Fibroblast of lung (primary cell): ENCODE measurements around the gene TXK. TPM values are rescaled to one million over a fixed set of nuclear protein-coding genes. Genes with fewer than 3 reads are reported as not detected.
"Not testable (repeated sequence)": the region's sequence is repeated elsewhere in the genome, so short reads cannot be mapped to it uniquely, and the experiment has no call there.

Experiments
- DNase-seq, 2 donors: peaks; one replicate each; pipeline versions ENCODE4 v3.0.0 to v3.0.0-alpha.2; 2010; ENCODE audit warnings: low read depth in 2 of 2
- H2AFZ ChIP-seq: 2 replicates; pipeline ENCODE4 v1.5.1; 2012; ENCODE audit warnings: low read length, control low read depth, inconsistent platforms
- H3K27ac ChIP-seq: 2 replicates; pipeline ENCODE4 v1.5.1; 2011; ENCODE audit warnings: low read length, control low read depth; ENCODE audit not compliant: insufficient read depth
- H3K27me3 ChIP-seq: 2 replicates; pipeline ENCODE4 v1.5.1; 2011; ENCODE audit warnings: mild to moderate bottlenecking, low read length; ENCODE audit not compliant: control insufficient read depth, insufficient read depth
- H3K36me3 ChIP-seq: 2 replicates; pipeline ENCODE4 v1.5.1; 2011; ENCODE audit warnings: low read length; ENCODE audit not compliant: control insufficient read depth, insufficient read depth
- H3K4me1 ChIP-seq: 2 replicates; pipeline ENCODE4 v1.5.1; 2011; ENCODE audit warnings: low read length; ENCODE audit not compliant: control insufficient read depth, insufficient read depth; ENCODE audit errors: extremely low read depth
- H3K4me2 ChIP-seq: 2 replicates; pipeline ENCODE4 v1.5.1; 2011; ENCODE audit warnings: low read length, control low read depth; ENCODE audit not compliant: insufficient read depth; ENCODE audit errors: extremely low read depth
- H3K4me3 ChIP-seq, 4 experiments: fragments of 200-600 bp in 1 of 4; sonication (generic) in 1 of 4; replicated peaks in 1 of 4; 2 replicates each; pipeline ENCODE4 v1.5.1; 2011 to 2016; ENCODE audit warnings: low read length in 4 of 4, low read depth in 3 of 4, mild to moderate bottlenecking in 3 of 4, control low read depth in 2 of 4, inconsistent platforms in 1 of 4, mixed read lengths in 1 of 4; ENCODE audit not compliant: insufficient read depth in 1 of 4; ENCODE audit errors: control extremely low read depth in 1 of 4
- H3K79me2 ChIP-seq: 2 replicates; pipeline ENCODE4 v1.5.1; 2012; ENCODE audit warnings: mild to moderate bottlenecking, low read length, inconsistent platforms; ENCODE audit not compliant: control insufficient read depth, insufficient read depth
- H3K9ac ChIP-seq: 2 replicates; pipeline ENCODE4 v1.5.1; 2011; ENCODE audit warnings: mild to moderate bottlenecking, low read length, control low read depth; ENCODE audit not compliant: insufficient read depth
- H3K9me3 ChIP-seq: 2 replicates; pipeline ENCODE4 v1.5.1; 2012; ENCODE audit warnings: low read depth, low read length; ENCODE audit not compliant: control insufficient read depth, insufficient read depth
- H4K20me1 ChIP-seq: 2 replicates; pipeline ENCODE4 v1.5.1; 2011; ENCODE audit warnings: low read length; ENCODE audit not compliant: control insufficient read depth, insufficient read depth; ENCODE audit errors: extremely low read depth
- EZH2 ChIP-seq: IDR thresholded peaks from 2 replicates; pipeline ENCODE4 v1.5.1; 2012; ENCODE audit warnings: low read length, control low read depth, mild to moderate bottlenecking; ENCODE audit errors: missing control alignments
- polyA plus RNA-seq, 2 donors: library from polyadenylated mRNA; depleted of rRNA in 1 of 2; stranded (reverse) in 1 of 2; unstranded in 1 of 2; fragments of >200 nt; gene quantifications; 2 replicates each; pipeline ENCODE4 v1.2.1, GENCODE V29; 2011 to 2012; ENCODE audit warnings: missing spikeins in 1 of 2
- total RNA-seq: library from RNA; depleted of rRNA; stranded (reverse); fragments of >200 nt; gene quantifications from 2 replicates; pipeline ENCODE4 v1.2.1, GENCODE V29; 2014
- TF ChIP-seq, protein P1 (sequence below), 2 donors: IDR thresholded peaks in 1 of 2; conservative IDR thresholded peaks in 1 of 2; 1 replicate in 1 of 2; 2 replicates in 1 of 2; pipeline ENCODE4 v1.5.1; 2011 to 2012; ENCODE audit warnings: low read length in 2 of 2, control low read depth in 1 of 2, inconsistent platforms in 1 of 2, low read depth in 1 of 2, mild to moderate bottlenecking in 1 of 2

Gene TXK
- total and polyA plus RNA-seq, 2 donors (not counting 1 experiment from before 2014, with no cell fraction given): 0.05 to 0.66 TPM

DNA sequence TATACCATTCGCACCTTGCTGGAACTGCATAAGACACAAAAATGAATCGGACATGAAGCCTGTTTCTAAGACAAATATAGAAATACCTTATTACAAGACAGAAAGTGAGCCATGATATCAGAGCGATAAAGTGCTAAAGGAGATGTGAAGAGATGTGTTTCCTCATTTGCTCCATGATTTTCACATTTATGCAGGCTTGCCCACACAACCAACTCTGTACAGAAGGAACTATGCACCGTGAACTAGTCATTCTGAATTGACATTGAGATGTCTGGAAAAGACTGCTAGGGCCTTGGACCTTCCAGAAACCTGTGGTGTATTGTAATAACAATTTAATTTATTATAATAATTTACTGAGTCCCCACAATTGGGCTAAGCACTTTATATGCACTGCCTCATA is 38.6 kb upstream of the TXK start:
- H3K4me2 ChIP-seq: no peak overlapping the region
- H3K79me2 ChIP-seq: no peaks in the 10 kb centered on the region
- H3K9me3 ChIP-seq: no peaks in the 10 kb centered on the region
- H2AFZ ChIP-seq: no peak overlapping the region
- no peaks in the 10 kb centered on the region for H4K20me1 ChIP-seq
- TF ChIP-seq, protein P1, sequence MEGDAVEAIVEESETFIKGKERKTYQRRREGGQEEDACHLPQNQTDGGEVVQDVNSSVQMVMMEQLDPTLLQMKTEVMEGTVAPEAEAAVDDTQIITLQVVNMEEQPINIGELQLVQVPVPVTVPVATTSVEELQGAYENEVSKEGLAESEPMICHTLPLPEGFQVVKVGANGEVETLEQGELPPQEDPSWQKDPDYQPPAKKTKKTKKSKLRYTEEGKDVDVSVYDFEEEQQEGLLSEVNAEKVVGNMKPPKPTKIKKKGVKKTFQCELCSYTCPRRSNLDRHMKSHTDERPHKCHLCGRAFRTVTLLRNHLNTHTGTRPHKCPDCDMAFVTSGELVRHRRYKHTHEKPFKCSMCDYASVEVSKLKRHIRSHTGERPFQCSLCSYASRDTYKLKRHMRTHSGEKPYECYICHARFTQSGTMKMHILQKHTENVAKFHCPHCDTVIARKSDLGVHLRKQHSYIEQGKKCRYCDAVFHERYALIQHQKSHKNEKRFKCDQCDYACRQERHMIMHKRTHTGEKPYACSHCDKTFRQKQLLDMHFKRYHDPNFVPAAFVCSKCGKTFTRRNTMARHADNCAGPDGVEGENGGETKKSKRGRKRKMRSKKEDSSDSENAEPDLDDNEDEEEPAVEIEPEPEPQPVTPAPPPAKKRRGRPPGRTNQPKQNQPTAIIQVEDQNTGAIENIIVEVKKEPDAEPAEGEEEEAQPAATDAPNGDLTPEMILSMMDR (conservative IDR thresholded peaks at IDR 0.05 in 1 of 2, IDR thresholded peaks at IDR 0.05 in 1 of 2; ENCODE audit: low read depth in 1 of 2, low read length in 2 of 2): no peak
- TF ChIP-seq EZH2: no peak
- no peak overlapping the region for H3K27ac ChIP-seq
- H3K27me3 ChIP-seq: no peaks in the 10 kb centered on the region
- peaks cover 5% of the 10 kb centered on the region for H3K4me1 ChIP-seq
- H3K9ac ChIP-seq: no peak overlapping the region
- H3K4me3 ChIP-seq: no peak overlapping the region
- no peaks in the 10 kb centered on the region for H3K36me3 ChIP-seq
- no peak for DNase-seq

DNA sequence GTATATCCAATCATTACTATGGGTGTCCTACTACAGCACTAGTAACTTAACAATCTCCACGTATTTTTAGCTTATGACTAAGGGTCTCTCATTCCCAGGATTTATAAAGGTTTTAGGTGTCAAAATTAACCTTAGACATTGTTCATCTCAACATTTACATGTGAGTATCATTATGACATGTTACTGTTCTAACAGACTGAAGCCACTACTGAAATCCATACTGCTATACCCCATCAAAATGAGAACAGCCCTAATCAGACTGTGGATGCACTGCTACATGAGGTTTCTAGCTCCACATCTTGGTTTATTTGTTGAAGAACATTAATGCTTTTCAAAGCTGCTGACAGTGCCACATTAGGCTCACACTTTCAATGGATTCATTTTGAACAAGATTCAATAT is 35.6 kb upstream of the TXK start:
- Histone ChIP-seq H3K27ac (no peak overlapping the region), H3K9me3 (no peaks in the 10 kb centered on the region), H3K36me3 (no peaks in the 10 kb centered on the region), H3K79me2 (no peaks in the 10 kb centered on the region), H2AFZ (no peak overlapping the region), H3K27me3 (no peaks in the 10 kb centered on the region), H3K4me2 (no peak overlapping the region), H3K9ac (no peak overlapping the region), H3K4me1 (peaks cover 5% of the 10 kb centered on the region), H3K4me3 (no peak overlapping the region), H4K20me1 (no peaks in the 10 kb centered on the region)
- DNase-seq: no peak
- no peak for TF ChIP-seq EZH2
- TF ChIP-seq, protein P1 (conservative IDR thresholded peaks at IDR 0.05 in 1 of 2, IDR thresholded peaks at IDR 0.05 in 1 of 2; ENCODE audit: low read depth in 1 of 2, low read length in 2 of 2): no peak

DNA sequence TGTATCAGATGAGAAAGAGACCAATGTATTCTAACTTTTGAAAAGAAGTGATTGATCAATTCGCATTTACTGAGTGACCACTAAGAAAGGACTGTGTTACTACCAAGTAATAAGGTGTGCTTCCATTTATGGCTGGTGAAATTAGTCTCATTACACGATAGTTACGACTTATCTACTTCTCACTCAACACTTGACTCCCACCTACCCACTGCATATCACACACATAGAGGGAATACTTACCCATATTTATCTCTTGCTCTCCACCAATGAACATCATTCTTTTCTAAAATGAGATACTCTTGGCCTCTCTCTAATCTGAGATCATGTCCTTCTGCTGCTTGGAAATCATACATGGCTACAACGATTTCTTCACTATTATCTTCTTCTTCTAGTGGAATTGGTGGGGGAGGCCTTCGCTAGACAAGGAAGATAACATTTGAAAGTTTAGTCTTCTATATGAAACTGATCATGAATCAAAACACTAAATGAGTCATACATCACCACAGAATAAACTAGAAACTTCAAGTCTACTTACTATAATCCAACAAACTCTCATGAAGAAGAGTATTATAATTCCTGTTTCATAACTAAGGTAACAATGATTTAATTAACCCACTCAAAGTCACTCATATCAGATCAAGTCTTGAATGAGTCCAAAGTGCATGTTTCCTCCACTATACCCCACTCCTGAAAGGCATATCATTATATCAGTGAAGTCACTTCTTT is 33.7 kb upstream of the TXK start:
- H3K9ac ChIP-seq: no peak overlapping the region
- no peaks in the 10 kb centered on the region for H3K9me3 ChIP-seq
- H3K27me3 ChIP-seq: no peaks in the 10 kb centered on the region
- DNase-seq: no peak
- no peak overlapping the region for H3K27ac ChIP-seq
- H3K4me3 ChIP-seq: no peak overlapping the region
- no peak for TF ChIP-seq EZH2
- TF ChIP-seq, protein P1 (conservative IDR thresholded peaks at IDR 0.05 in 1 of 2, IDR thresholded peaks at IDR 0.05 in 1 of 2; ENCODE audit: low read depth in 1 of 2, low read length in 2 of 2): no peak
- no peaks in the 10 kb centered on the region for H3K4me1 ChIP-seq
- no peaks in the 10 kb centered on the region for H4K20me1 ChIP-seq
- no peaks in the 10 kb centered on the region for H3K79me2 ChIP-seq
- H3K4me2 ChIP-seq: no peak overlapping the region
- H2AFZ ChIP-seq: no peak overlapping the region
- H3K36me3 ChIP-seq: no peaks in the 10 kb centered on the region

DNA sequence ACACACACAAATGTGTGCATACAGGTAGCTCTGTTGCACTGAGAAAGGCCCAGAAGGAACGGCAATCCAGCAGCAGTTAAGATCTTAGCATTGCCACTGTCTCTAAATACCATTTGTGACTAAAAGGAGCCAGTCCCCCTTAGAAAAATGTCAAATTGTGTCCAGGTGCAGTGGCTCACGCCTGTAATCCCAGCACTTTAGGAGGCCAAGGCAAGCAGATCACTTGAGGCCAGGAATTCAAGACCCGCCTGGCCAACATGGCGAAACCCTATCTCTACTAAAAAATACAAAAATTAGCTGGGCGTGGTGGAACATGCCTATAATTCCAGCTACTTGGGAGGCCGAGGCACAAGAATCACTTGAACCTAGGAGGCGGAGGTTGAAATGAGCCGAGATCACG is 30.5 kb upstream of the TXK start:
- not testable (repeated sequence) for H3K9me3 ChIP-seq, H4K20me1 ChIP-seq, H3K27ac ChIP-seq, H3K27me3 ChIP-seq, DNase-seq, H3K79me2 ChIP-seq, H3K36me3 ChIP-seq, H2AFZ ChIP-seq, H3K4me3 ChIP-seq, H3K4me1 ChIP-seq, H3K4me2 ChIP-seq, H3K9ac ChIP-seq
